ENCODE results near the gene NOL4L. TPM values are rescaled to one million over a fixed set of nuclear protein-coding genes. Genes with fewer than 3 reads are reported as not detected.

Gene NOL4L
- total RNA-seq, 2 donors from 2014 or later = 39.6 to 50.7 TPM

- H3K4me3 Mint-ChIP-seq = no peak overlapping the region
Measured at GRCh38 chr20:32516583-32517517, 68.3 kb downstream of the NOL4L start.

GRCh38 chr20:32515631-32516101 lies 69.5 kb downstream of the NOL4L start:
- Mint-ChIP-seq H3K27ac (no peak overlapping the region), H3K4me1 (peaks cover 7% of the 10 kb centered on the region), H3K9me3 (no peaks in the 10 kb centered on the region), H3K36me3 (ENCODE audit: low read depth) (no peaks in the 10 kb centered on the region), H3K4me3 (no peak overlapping the region), H3K27me3 (ENCODE audit: insufficient read depth) (peaks cover 11% of the 10 kb centered on the region)
- Histone ChIP-seq H3K9me3 (ENCODE audit: control insufficient read depth, low read length) (no peaks in the 10 kb centered on the region), H3K9ac (ENCODE audit: extremely low read depth, low read length, poor library complexity, severe bottlenecking) (no peak overlapping the region), H3K4me1 (ENCODE audit: control insufficient read depth, insufficient read depth, low read length) (peaks cover 3% of the 10 kb centered on the region), H3K27ac (ENCODE audit: low read depth, low read length) (no peak overlapping the region), H3K27me3 (ENCODE audit: control insufficient read depth, insufficient read depth, low read length, poor library complexity, severe bottlenecking) (no peaks in the 10 kb centered on the region), H3K4me3 (ENCODE audit: low read length) (no peak overlapping the region), H3K36me3 (ENCODE audit: control insufficient read depth, insufficient read depth, low read length) (no peaks in the 10 kb centered on the region)
- DNase-seq = no peak
- 86 to 94% methylated on average over 7 to 10 of the region's 10 CpGs for WGBS, 2 experiments (ENCODE audit: insufficient coverage in 1 of 2, insufficient read length in 1 of 2)
- peak; percentile 20 for TF ChIP-seq CTCF (conservative IDR thresholded peaks at IDR 0.05)

More at GRCh38 chr20:32516583-32517517, 68.3 kb downstream of the NOL4L start:
- H3K36me3 Mint-ChIP-seq (ENCODE audit: low read depth) = no peaks in the 10 kb centered on the region
- H3K9me3 ChIP-seq (ENCODE audit: control insufficient read depth, low read length) = no peaks in the 10 kb centered on the region
- H3K4me1 ChIP-seq (ENCODE audit: control insufficient read depth, insufficient read depth, low read length) = no peaks in the 10 kb centered on the region
- peak; percentile 71 for DNase-seq
- no peak overlapping the region for H3K4me3 ChIP-seq (ENCODE audit: low read length)
- H3K9me3 Mint-ChIP-seq = no peaks in the 10 kb centered on the region
- no peaks in the 10 kb centered on the region for H3K27me3 ChIP-seq (ENCODE audit: control insufficient read depth, insufficient read depth, low read length, poor library complexity, severe bottlenecking)
- peak overlapping the region; percentile 24 for H3K27ac ChIP-seq (ENCODE audit: low read depth, low read length)
- no peak overlapping the region for H3K9ac ChIP-seq (ENCODE audit: extremely low read depth, low read length, poor library complexity, severe bottlenecking)
- H3K27ac Mint-ChIP-seq = no peak overlapping the region
- no peak for TF ChIP-seq CTCF (conservative IDR thresholded peaks at IDR 0.05)
- H3K27me3 Mint-ChIP-seq (ENCODE audit: insufficient read depth) = peaks cover 11% of the 10 kb centered on the region
- WGBS, 2 experiments (ENCODE audit: insufficient coverage in 1 of 2, insufficient read length in 1 of 2) = 57 to 85% methylated on average over 3 to 10 of the region's 10 CpGs
- H3K36me3 ChIP-seq (ENCODE audit: control insufficient read depth, insufficient read depth, low read length) = no peaks in the 10 kb centered on the region
- peaks cover under 1% of the 10 kb centered on the region for H3K4me1 Mint-ChIP-seq

- H3K27ac Mint-ChIP-seq = no peak overlapping the region
- no peaks in the 10 kb centered on the region for H3K36me3 Mint-ChIP-seq (ENCODE audit: low read depth)
- peaks cover 11% of the 10 kb centered on the region for H3K27me3 Mint-ChIP-seq (ENCODE audit: insufficient read depth)
- Histone ChIP-seq H3K27me3 (ENCODE audit: control insufficient read depth, insufficient read depth, low read length, poor library complexity, severe bottlenecking) (no peaks in the 10 kb centered on the region), H3K4me3 (ENCODE audit: low read length) (no peak overlapping the region), H3K36me3 (ENCODE audit: control insufficient read depth, insufficient read depth, low read length) (no peaks in the 10 kb centered on the region), H3K9me3 (ENCODE audit: control insufficient read depth, low read length) (no peaks in the 10 kb centered on the region), H3K27ac (ENCODE audit: low read depth, low read length) (no peak overlapping the region), H3K4me1 (ENCODE audit: control insufficient read depth, insufficient read depth, low read length) (peaks cover 6% of the 10 kb centered on the region), H3K9ac (ENCODE audit: extremely low read depth, low read length, poor library complexity, severe bottlenecking) (no peak overlapping the region)
- WGBS, 2 experiments (ENCODE audit: insufficient coverage in 1 of 2, insufficient read length in 1 of 2) = 88 to 92% methylated on average over 12 of the region's 12 CpGs
- no peak for DNase-seq
- TF ChIP-seq CTCF (conservative IDR thresholded peaks at IDR 0.05) = no peak
- no peaks in the 10 kb centered on the region for H3K9me3 Mint-ChIP-seq
- peaks cover 15% of the 10 kb centered on the region for H3K4me1 Mint-ChIP-seq
- no peak overlapping the region for H3K4me3 Mint-ChIP-seq
Measured at GRCh38 chr20:32514760-32515159, 70.4 kb downstream of the NOL4L start.

Measured in endodermal cell (in vitro differentiated cells).